HUDEP-2 (cell line): ENCODE measurements around the gene ARAP1.

Source experiments
- DNase-seq, 76 experiments: peaks; one replicate each; lab custom pipeline; 2025; ENCODE audit not compliant: unreplicated experiment in 76 of 76; lab: John Stamatoyannopoulos, UW

ARAP1 gene

GRCh38 chr11:72671152-72672099 is 80.8 kb downstream of the ARAP1 start:
- no peak for DNase-seq

- DNase-seq, result no peak
Measured at GRCh38 chr11:72670041-72670440, 82.2 kb downstream of the ARAP1 start.

- no peak for DNase-seq
Measured at GRCh38 chr11:72669527-72669926, 82.7 kb downstream of the ARAP1 start.

- DNase-seq, result peak in 3 of 76 experiments; percentile 9 to 21 (median 13)
Measured at GRCh38 chr11:72668629-72669347, 83.4 kb downstream of the ARAP1 start.

GRCh38 chr11:72665911-72666472 is 86.2 kb downstream of the ARAP1 start:
- no peak for DNase-seq

- no peak for DNase-seq
Measured at GRCh38 chr11:72662036-72662435, 90.2 kb downstream of the ARAP1 start.

- DNase-seq, result no peak
Measured at GRCh38 chr11:72661486-72661885, 90.7 kb downstream of the ARAP1 start.

- DNase-seq, result no peak
Measured at GRCh38 chr11:72658989-72659640, 93.1 kb downstream of the ARAP1 start.

GRCh38 chr11:72657411-72658100 is 94.7 kb downstream of the ARAP1 start:
- no peak for DNase-seq

- no peak for DNase-seq
Measured at GRCh38 chr11:72655896-72656464, 96.2 kb downstream of the ARAP1 start.

- DNase-seq, result no peak
Measured at GRCh38 chr11:72655014-72655413, 97.2 kb downstream of the ARAP1 start.

GRCh38 chr11:72653649-72654048 is 98.6 kb downstream of the ARAP1 start:
- DNase-seq, result no peak

- DNase-seq, result peak in 5 of 76 experiments; percentile 6 to 22 (median 15)
Measured at GRCh38 chr11:72652873-72653630, 99.2 kb downstream of the ARAP1 start.

- DNase-seq, result no peak
Measured at GRCh38 chr11:72652133-72652532, 100.1 kb downstream of the ARAP1 start.

GRCh38 chr11:72649215-72649976 is 102.8 kb downstream of the ARAP1 start:
- no peak for DNase-seq

GRCh38 chr11:72648384-72649136 is 103.6 kb downstream of the ARAP1 start:
- no peak for DNase-seq

GRCh38 chr11:72647882-72648281 is 104.3 kb downstream of the ARAP1 start:
- no peak for DNase-seq

GRCh38 chr11:72646472-72646871 is 105.7 kb downstream of the ARAP1 start:
- no peak for DNase-seq
